K562 (cell line): ENCODE results near the gene TRIM14. TPM values are rescaled to one million over a fixed set of nuclear protein-coding genes. Genes with fewer than 3 reads are reported as not detected.

Source experiments
- ATAC-seq: fragments of 200-7000 bp; cut with Tn5 transposase; 3 replicates; pipeline ENCODE4 v1.9.1; 2020; ENCODE audit warnings: moderate library complexity
- BruUV-seq: library from RNA; stranded (reverse); fragments of 400-500 nt; replicated peaks from 2 replicates; lab custom pipeline; 2021; lab: Mats Ljungman, UMichigan
- CTCF ChIA-PET: fragments of 300-600 bp; formaldehyde crosslinking; extraction: SDS; loops from one replicate; lab custom pipeline; 2021; ENCODE audit warnings: low intra/inter-chr PET ratio; lab: Yijun Ruan, JAX
- POLR2A ChIA-PET: fragments of 300-600, 350-650 bp; sonication (Branson Sonifier 250); formaldehyde crosslinking; extraction: SDS; loops from one replicate; lab custom pipeline; 2021; ENCODE audit warnings: antibody characterized with exemption, inconsistent platforms; lab: Yijun Ruan, JAX
- DNase-seq, 4 experiments: peaks; one replicate each; pipeline versions ENCODE4 v3.0.0 to v3.0.0-alpha.2; 2011 to 2018; ENCODE audit warnings: low spot score in 3 of 4, mixed read lengths in 3 of 4; ENCODE audit errors: extremely low read depth in 1 of 4
- FAIRE-seq: peaks from 2 replicates; lab custom pipeline; 2011; peaks lifted over from hg19 to GRCh38; lab: Jason Lieb, UNC
- H2AFZ ChIP-seq: 2 replicates; pipeline ENCODE4 v1.6.0; 2011; ENCODE audit warnings: low read depth, low read length, control low read depth, inconsistent platforms
- H3K27ac ChIP-seq: fragments of 200-600 bp; 3 replicates; pipeline ENCODE4 v1.8.0; 2011; ENCODE audit warnings: low read depth, mild to moderate bottlenecking, control low read depth, inconsistent platforms, low read length, moderate library complexity, mixed read lengths; ENCODE audit errors: extremely low read depth
- H3K27me3 ChIP-seq, 2 experiments: fragments of 300-600 bp in 1 of 2; 2 replicates in 1 of 2; 3 replicates in 1 of 2; pipeline versions ENCODE4 v1.6.0 to v1.8.0; 2011; ENCODE audit warnings: inconsistent platforms in 2 of 2, low read length in 2 of 2, mild to moderate bottlenecking in 1 of 2, mixed read lengths in 1 of 2, moderate library complexity in 1 of 2; ENCODE audit not compliant: control insufficient read depth in 2 of 2, insufficient read depth in 2 of 2
- H3K36me3 ChIP-seq: fragments of 300-600 bp; 3 replicates; pipeline ENCODE4 v1.8.0; 2011; ENCODE audit warnings: mild to moderate bottlenecking, low read length, inconsistent platforms; ENCODE audit not compliant: control insufficient read depth, insufficient read depth
- H3K4me1 ChIP-seq, 2 experiments: fragments of 200-600 bp in 1 of 2; replicated peaks in 1 of 2; 2 replicates in 1 of 2; 3 replicates in 1 of 2; pipeline versions ENCODE4 v1.5.1 to v1.8.0; 2011; ENCODE audit warnings: inconsistent platforms in 2 of 2, low read length in 2 of 2, mild to moderate bottlenecking in 1 of 2, mixed read lengths in 1 of 2, moderate library complexity in 1 of 2; ENCODE audit not compliant: control insufficient read depth in 2 of 2, insufficient read depth in 2 of 2
- H3K4me2 ChIP-seq: 2 replicates; pipeline ENCODE4 v1.6.1; 2011; ENCODE audit warnings: low read length, control low read depth, inconsistent platforms, mixed read lengths; ENCODE audit not compliant: insufficient read depth
- H3K4me3 ChIP-seq: fragments of 200-600 bp; sonication (generic), shearing (Covaris generic); 2 replicates; pipeline ENCODE4 v1.5.1; 2016; ENCODE audit warnings: control low read depth, inconsistent platforms
- H3K79me2 ChIP-seq: fragments of 200-600 bp; 3 replicates; pipeline ENCODE4 v1.8.0; 2011; ENCODE audit warnings: low read length, inconsistent platforms; ENCODE audit not compliant: control insufficient read depth, insufficient read depth
- H3K9ac ChIP-seq, 2 experiments: 2 replicates each; pipeline versions ENCODE4 v1.6.0 to v1.6.1; 2011; ENCODE audit warnings: low read depth in 2 of 2, low read length in 2 of 2, control low read depth in 1 of 2, inconsistent platforms in 1 of 2, mild to moderate bottlenecking in 1 of 2, mixed read lengths in 1 of 2; ENCODE audit not compliant: insufficient read depth in 1 of 2
- H3K9me1 ChIP-seq: one replicate; pipeline ENCODE4 v1.6.0; 2011; ENCODE audit warnings: inconsistent platforms, mild to moderate bottlenecking, low read length, moderate library complexity; ENCODE audit not compliant: control insufficient read depth, insufficient read depth
- H3K9me3 ChIP-seq: replicated peaks from 2 replicates; pipeline ENCODE4 v1.5.1; 2011; ENCODE audit warnings: low read depth, low read length, inconsistent platforms; ENCODE audit not compliant: control insufficient read depth, insufficient read depth
- H4K20me1 ChIP-seq: replicated peaks from 2 replicates; pipeline ENCODE4 v1.6.1; 2011; ENCODE audit warnings: low read length, inconsistent platforms, mixed read lengths; ENCODE audit not compliant: control insufficient read depth, insufficient read depth
- ELF4 ChIP-seq: fragments of 450-650 bp; formaldehyde crosslinking; IDR thresholded peaks from 2 replicates; pipeline ENCODE4 v1.4.0; 2022; ENCODE audit warnings: missing genetic modification characterization
- ETS1 ChIP-seq: conservative IDR thresholded peaks from 2 replicates; pipeline ENCODE4 v1.6.1; 2011; ENCODE audit warnings: low read depth, mild to moderate bottlenecking, low read length; ENCODE audit not compliant: control insufficient read depth
- HMGXB4 ChIP-seq: sonication (generic); formaldehyde crosslinking; IDR thresholded peaks from 2 replicates; pipeline ENCODE4 v1.8.1; 2023; ENCODE audit warnings: mild to moderate bottlenecking, missing genetic modification reagents
- POLR2AphosphoS5 ChIP-seq: IDR thresholded peaks from 2 replicates; pipeline ENCODE4 v1.6.1; 2011; ENCODE audit warnings: mild to moderate bottlenecking, low read depth, low read length, moderate library complexity; ENCODE audit not compliant: control insufficient read depth, insufficient read depth
- POLR2H ChIP-seq: IDR thresholded peaks from 2 replicates; pipeline ENCODE4 v1.6.1; 2016; ENCODE audit warnings: missing genetic modification characterization, low read depth, mild to moderate bottlenecking, control low read depth, missing compliant biosample characterization, moderate library complexity
- SIX5 ChIP-seq, 2 experiments: IDR thresholded peaks; 2 replicates each; pipeline ENCODE4 v1.6.1; 2011; ENCODE audit warnings: low read length in 2 of 2, borderline replicate concordance in 1 of 2, low read depth in 1 of 2, mild to moderate bottlenecking in 1 of 2, moderate library complexity in 1 of 2; ENCODE audit not compliant: insufficient read depth in 1 of 2
- XRCC3 ChIP-seq: fragments of 450-650 bp; IDR thresholded peaks from 2 replicates; pipeline ENCODE4 v1.6.1; 2017; ENCODE audit warnings: mild to moderate bottlenecking, moderate library complexity
- ZBTB17 ChIP-seq: fragments of 450-650 bp; formaldehyde crosslinking; IDR thresholded peaks from 2 replicates; pipeline ENCODE4 v1.4.0; 2020; ENCODE audit warnings: mild to moderate bottlenecking
- ZNF316 ChIP-seq: fragments of 450-650 bp; IDR thresholded peaks from 2 replicates; pipeline ENCODE4 v1.6.1; 2016
- in situ Hi-C: fragments of 300-500 bp; cut with MboI; formaldehyde crosslinking; loops from 4 replicates; pipeline ENCODE4 v1.15.0; 2018; ENCODE audit warnings: inconsistent platforms, mixed read lengths
- intact Hi-C: fragments of 100-400 bp; cut with micrococcal nuclease; formaldehyde crosslinking; loops from 2 replicates; pipeline ENCODE4 v1.14.2; 2022
- polyA plus RNA-seq, 8 experiments: library from polyadenylated mRNA; depleted of rRNA in 4 of 8; stranded (reverse) in 5 of 8; unstranded in 3 of 8; fragments of >200 nt; fragmentation: Nextera tagmentation in 2 of 8; fragmentation: Illumina TruSeq in 1 of 8; extraction: Ambion mirVana in 2 of 8; extraction: Trizol in 1 of 8; gene quantifications; 2 replicates each; pipeline versions ENCODE4 v1.2.1 to v1.2.3, GENCODE V29; 2011 to 2014; ENCODE audit warnings: inconsistent platforms in 1 of 8, missing spikeins in 1 of 8
- total RNA-seq, 7 experiments: library from RNA; depleted of rRNA in 6 of 7; stranded (reverse); fragments of >200 nt in 6 of 7; fragmentation: Illumina TruSeq in 2 of 7; extraction: Trizol in 2 of 7; gene quantifications; 2 replicates each; pipeline versions ENCODE4 v1.2.1 to v1.2.3, GENCODE V29; 2011 to 2021; ENCODE audit warnings: low replicate concordance in 1 of 7

TRIM14 gene
- total and polyA plus RNA-seq, 9 of the 15 experiments (the other 6 are each of a cell fraction or from before 2014, with no cell fraction given): 7.6 to 41.0 (median 17.9) TPM

GRCh38 chr9:98101416-98101815 lies 17.6 kb downstream of the TRIM14 start (continued):
- TF ChIP-seq SIX5 (IDR thresholded peaks at IDR 0.05; ENCODE audit: borderline replicate concordance in 1 of 2, insufficient read depth in 1 of 2, low read depth in 1 of 2, low read length in 2 of 2) (no peak), ZNF316 (no peak), POLR2AphosphoS5 (no peak), ETS1 (no peak), ELF4 (no peak)
- TF ChIP-seq, all 486 proteins: peak for 0

- ATAC-seq (no peak), DNase-seq (no peak), FAIRE-seq (no peak)
- ChIA-PET CTCF (no interaction called here), POLR2A (interaction anchor here (1.6 kb wide), 1 partner anchor 12 kb away, joined by 3 read pairs; no protein-coding TSS in a partner anchor)
- Histone ChIP-seq H3K27me3 (no peaks in the 10 kb centered on the region), H2AFZ (no peak overlapping the region), H3K9me3 (no peaks in the 10 kb centered on the region), H3K79me2 (no peaks in the 10 kb centered on the region), H3K4me1 (no peaks in the 10 kb centered on the region), H3K27ac (no peak overlapping the region), H3K9ac (no peak overlapping the region), H3K4me2 (no peak overlapping the region), H3K9me1 (no peaks in the 10 kb centered on the region), H3K4me3 (no peak overlapping the region), H3K36me3 (peaks cover 67% of the 10 kb centered on the region), H4K20me1 (no peaks in the 10 kb centered on the region)
- no peak for TF ChIP-seq ZBTB17 (CRISPR knock-in tag)
- no peak for TF ChIP-seq HMGXB4 (CRISPR knock-in tag)
- no peak for TF ChIP-seq XRCC3
- 0 out of 2 replicates have a peak, but pooled peaks have one; percentile 21 for TF ChIP-seq POLR2H (tag)
- in situ Hi-C loops (no loop called here), intact Hi-C loops (no loop called here)
- BruUV-seq: no TSS peak
These were observed 18.6 kb downstream of the TRIM14 start for GRCh38 chr9:98100456-98100855.
